H1 (cell line): ENCODE data around the gene TRIB2. TPM values are rescaled to one million over a fixed set of nuclear protein-coding genes. Genes with fewer than 3 reads are reported as not detected.

Source experiments
- CTCF ChIA-PET: fragments of 300-600 bp; sonication (Branson Sonifier 250); formaldehyde crosslinking; loops from one replicate; lab custom pipeline; 2021; ENCODE audit not compliant: partially characterized antibody; lab: Charles Lee
- POLR2A ChIA-PET: fragments of 300-600 bp; sonication (Branson Sonifier 250); formaldehyde crosslinking; loops from one replicate; lab custom pipeline; 2021; ENCODE audit warnings: inconsistent platforms; ENCODE audit not compliant: partially characterized antibody; lab: Charles Lee
- DNase-seq, 2 experiments: peaks; one replicate each; pipeline versions ENCODE4 v3.0.0 to v3.0.0-alpha.2; 2010 to 2022; ENCODE audit warnings: low spot score in 2 of 2, low read depth in 1 of 2, mixed read lengths in 1 of 2
- FAIRE-seq: peaks from 2 replicates; lab custom pipeline; 2011; peaks lifted over from hg19 to GRCh38; lab: Jason Lieb, UNC
- H2AFZ ChIP-seq: 2 replicates; pipeline ENCODE4 v1.8.1; 2012; ENCODE audit warnings: low read length, inconsistent platforms
- H2AK5ac ChIP-seq: 2 replicates; pipeline ENCODE4 v1.6.1; 2013; ENCODE audit warnings: low read depth, low read length
- H2BK120ac ChIP-seq: replicated peaks from 2 replicates; pipeline ENCODE3; 2013; ENCODE audit warnings: low read depth, low read length, inconsistent platforms
- H2BK12ac ChIP-seq: 2 replicates; pipeline ENCODE4 v1.6.1; 2013; ENCODE audit warnings: low read depth, low read length
- H2BK15ac ChIP-seq: 2 replicates; pipeline ENCODE4 v1.6.1; 2013; ENCODE audit warnings: low read length
- H2BK20ac ChIP-seq: 2 replicates; pipeline ENCODE4 v1.6.1; 2013; ENCODE audit warnings: low read length
- H2BK5ac ChIP-seq: 2 replicates; pipeline ENCODE4 v1.6.1; 2013; ENCODE audit warnings: low read depth, low read length
- H3K14ac ChIP-seq: 2 replicates; pipeline ENCODE4 v1.6.1; 2013; ENCODE audit warnings: inconsistent platforms; ENCODE audit not compliant: insufficient read length
- H3K18ac ChIP-seq: 2 replicates; pipeline ENCODE4 v1.6.1; 2013; ENCODE audit warnings: low read length; ENCODE audit errors: extremely low read depth
- H3K23ac ChIP-seq: 2 replicates; pipeline ENCODE4 v1.6.1; 2013; ENCODE audit warnings: inconsistent platforms; ENCODE audit not compliant: insufficient read length
- H3K23me2 ChIP-seq: 2 replicates; pipeline ENCODE4 v1.6.1; 2013; ENCODE audit warnings: low read depth, low read length
- H3K27ac ChIP-seq: 2 replicates; pipeline ENCODE4 v1.6.1; 2011; ENCODE audit warnings: low read depth, low read length, inconsistent platforms
- H3K27me3 ChIP-seq, 4 experiments: replicated peaks in 1 of 4; 1 replicate in 1 of 4; 2 replicates in 3 of 4; pipeline versions ENCODE4 v1.6.1 to v1.8.1; 2011 to 2013; ENCODE audit warnings: low read length in 3 of 4, mild to moderate bottlenecking in 3 of 4, inconsistent platforms in 2 of 4, mixed read lengths in 2 of 4, moderate library complexity in 1 of 4; ENCODE audit not compliant: control insufficient read depth in 3 of 4, insufficient read depth in 3 of 4; ENCODE audit errors: extremely low read depth in 1 of 4
- H3K36me3 ChIP-seq, 4 experiments: 2 replicates each; pipeline versions ENCODE4 v1.6.1 to v1.8.1; 2011 to 2013; ENCODE audit warnings: mild to moderate bottlenecking in 4 of 4, low read length in 3 of 4, moderate library complexity in 2 of 4, control low read depth in 1 of 4, inconsistent platforms in 1 of 4; ENCODE audit not compliant: insufficient read depth in 4 of 4, control insufficient read depth in 2 of 4
- H3K4ac ChIP-seq: replicated peaks from 2 replicates; pipeline ENCODE3; 2013; ENCODE audit warnings: low read length, low read depth, mixed read lengths, inconsistent platforms; ENCODE audit not compliant: insufficient read length
- H3K4me1 ChIP-seq, 4 experiments: replicated peaks in 1 of 4; 1 replicate in 1 of 4; 2 replicates in 3 of 4; pipeline versions ENCODE4 v1.6.1 to v1.8.1; 2011 to 2013; ENCODE audit warnings: low read length in 3 of 4, inconsistent platforms in 2 of 4, mixed read lengths in 1 of 4; ENCODE audit not compliant: insufficient read depth in 4 of 4, control insufficient read depth in 3 of 4
- H3K4me2 ChIP-seq, 2 experiments: 2 replicates each; pipeline versions ENCODE4 v1.6.1 to v1.8.1; 2011 to 2013; ENCODE audit warnings: low read depth in 2 of 2, low read length in 2 of 2, control low read depth in 1 of 2, inconsistent platforms in 1 of 2, mild to moderate bottlenecking in 1 of 2; ENCODE audit not compliant: insufficient read depth in 1 of 2
- H3K4me3 ChIP-seq, 4 experiments: fragments of 200-600, 300-600 bp in 1 of 4; sonication (generic), shearing (Covaris generic), sonication (Bioruptor Twin) in 1 of 4; 2 replicates each; pipeline versions ENCODE4 v1.5.1 to v1.8.1; 2011 to 2016; ENCODE audit warnings: low read length in 4 of 4, low read depth in 3 of 4, control low read depth in 2 of 4, inconsistent platforms in 2 of 4, mild to moderate bottlenecking in 2 of 4, mixed read lengths in 1 of 4, moderate library complexity in 1 of 4; ENCODE audit not compliant: insufficient read depth in 2 of 4; ENCODE audit errors: extremely low read depth in 1 of 4
- H3K56ac ChIP-seq: replicated peaks from 2 replicates; pipeline ENCODE3; 2013; ENCODE audit warnings: low read depth, mild to moderate bottlenecking, mixed read lengths, low read length, inconsistent platforms; ENCODE audit not compliant: insufficient read length
- H3K79me1 ChIP-seq: 2 replicates; pipeline ENCODE4 v1.6.1; 2013; ENCODE audit warnings: low read depth, low read length, control low read depth
- H3K79me2 ChIP-seq, 2 experiments: 2 replicates each; pipeline versions ENCODE4 v1.6.1 to v1.8.1; 2012 to 2013; ENCODE audit warnings: low read length in 2 of 2, mild to moderate bottlenecking in 2 of 2, inconsistent platforms in 1 of 2; ENCODE audit not compliant: insufficient read depth in 2 of 2, control insufficient read depth in 1 of 2
- H3K9ac ChIP-seq, 4 experiments: replicated peaks in 1 of 4; 1 replicate in 1 of 4; 2 replicates in 3 of 4; pipeline versions ENCODE4 v1.6.1 to v1.8.1; 2011 to 2013; ENCODE audit warnings: low read depth in 3 of 4, low read length in 3 of 4, control low read depth in 2 of 4, mild to moderate bottlenecking in 2 of 4, moderate library complexity in 2 of 4, inconsistent platforms in 1 of 4; ENCODE audit errors: extremely low read depth in 1 of 4
- H3K9me3 ChIP-seq, 2 experiments: 2 replicates each; pipeline versions ENCODE4 v1.6.1 to v1.8.1; 2012 to 2013; ENCODE audit warnings: mild to moderate bottlenecking in 2 of 2, moderate library complexity in 2 of 2, control low read depth in 1 of 2, inconsistent platforms in 1 of 2, low read depth in 1 of 2, low read length in 1 of 2, mixed read lengths in 1 of 2; ENCODE audit not compliant: insufficient read depth in 2 of 2
- H4K20me1 ChIP-seq, 2 experiments: replicated peaks in 1 of 2; 2 replicates each; pipeline versions ENCODE3 to v1.8.1; 2011 to 2013; ENCODE audit warnings: inconsistent platforms in 2 of 2, low read length in 2 of 2, mild to moderate bottlenecking in 1 of 2; ENCODE audit not compliant: insufficient read depth in 2 of 2, control insufficient read depth in 1 of 2
- H4K5ac ChIP-seq: 2 replicates; pipeline ENCODE4 v1.6.1; 2013; ENCODE audit warnings: low read length, low read depth, mixed read lengths, inconsistent platforms; ENCODE audit not compliant: insufficient read length
- H4K8ac ChIP-seq: 2 replicates; pipeline ENCODE4 v1.8.0; 2013; ENCODE audit warnings: mild to moderate bottlenecking, moderate library complexity, low read length, inconsistent platforms; ENCODE audit not compliant: insufficient read depth; ENCODE audit errors: extremely low read depth
- H4K91ac ChIP-seq: replicated peaks from 2 replicates; pipeline ENCODE3; 2013; ENCODE audit warnings: low read length, mixed read lengths, inconsistent platforms; ENCODE audit not compliant: insufficient read length
- ASH2L ChIP-seq: fragments of 200-600, 300-600 bp; sonication (generic); IDR thresholded peaks from one replicate; pipeline ENCODE4 v1.7.1; 2017; ENCODE audit warnings: low read length
- KDM1A ChIP-seq: fragments of 200-600, 300-600 bp; sonication (generic); IDR thresholded peaks from 2 replicates; pipeline ENCODE4 v1.7.1; 2016; ENCODE audit warnings: mild to moderate bottlenecking, low read length, borderline replicate concordance
- MAX ChIP-seq: IDR thresholded peaks from 2 replicates; pipeline ENCODE4 v1.6.1; 2012; ENCODE audit warnings: inconsistent platforms
- RNF2 ChIP-seq: fragments of 200-900, 300-1000 bp; sonication (generic); IDR thresholded peaks from 2 replicates; pipeline ENCODE4 v1.7.1; 2016; ENCODE audit warnings: borderline replicate concordance, low read depth, mild to moderate bottlenecking, antibody characterized with exemption, low read length; ENCODE audit not compliant: poor library complexity, severe bottlenecking; ENCODE audit errors: missing control alignments
- WGBS, 2 experiments: shearing (Covaris generic) in 1 of 2; methylation state at CpG; one replicate each; pipeline versions ENCODE4 v1.1.6 to v1.1.7; 2013 to 2015; ENCODE audit warnings: low lambda C conversion rate in 2 of 2, mixed read lengths in 2 of 2, inconsistent platforms in 1 of 2, low coverage in 1 of 2, missing lambda C conversion rate in 1 of 2; ENCODE audit not compliant: insufficient replicate concordance in 2 of 2, insufficient coverage in 1 of 2, insufficient read length in 1 of 2; ENCODE audit errors: extremely low coverage in 1 of 2, missing lambda C conversion rate in 1 of 2; 5-methylcytosine and 5-hydroxymethylcytosine counted together
- polyA plus RNA-seq, 7 experiments: library from polyadenylated mRNA; depleted of rRNA in 3 of 7; stranded (reverse) in 5 of 7; unstranded in 2 of 7; fragments of >200 nt in 5 of 7; fragments of 200-250 nt in 2 of 7; gene quantifications; 1 replicate in 5 of 7; 2 replicates in 1 of 7; 4 replicates in 1 of 7; pipeline versions ENCODE4 v1.2.1 to v1.2.3, GENCODE V29; 2011 to 2013; ENCODE audit warnings: missing spikeins in 2 of 7, mixed read lengths in 2 of 7
- total RNA-seq: library from RNA; stranded (reverse); fragmentation: NEBNext Ultra II Directional; extraction: Animal tissue kit (Norgen Biotek cat#: 25700); gene quantifications from 2 replicates; pipeline ENCODE4 v1.2.1, GENCODE V29; 2021

The TRIB2 gene
- total and polyA plus RNA-seq, 2 of the 8 experiments (the other 6 are each of a cell fraction or from before 2014, with no cell fraction given), result 40.8 to 57.0 TPM

- H3K4me2 ChIP-seq, result no peak overlapping the region
- H3K27me3 ChIP-seq, result no peaks in the 10 kb centered on the region
- no peak overlapping the region for H2BK15ac ChIP-seq
- no peak overlapping the region for H3K18ac ChIP-seq
- H3K79me2 ChIP-seq, result no peaks in the 10 kb centered on the region
- no peak overlapping the region for H4K91ac ChIP-seq
- no peak for TF ChIP-seq KDM1A
- TF ChIP-seq MAX, result no peak
- TF ChIP-seq RNF2, result no peak
- no peak for TF ChIP-seq ASH2L
- no peak overlapping the region for H3K56ac ChIP-seq
- no peak overlapping the region for H2AK5ac ChIP-seq
- H3K23me2 ChIP-seq, result no peaks in the 10 kb centered on the region
- H2BK12ac ChIP-seq, result no peak overlapping the region
- POLR2A ChIA-PET, result no interaction called here
- no peak overlapping the region for H2BK120ac ChIP-seq
- H4K8ac ChIP-seq, result no peak overlapping the region
- no peaks in the 10 kb centered on the region for H4K20me1 ChIP-seq
- H3K4me3 ChIP-seq, result no peak overlapping the region
- DNase-seq (no peak), FAIRE-seq (no peak)
- no peak overlapping the region for H3K27ac ChIP-seq
- H3K36me3 ChIP-seq, result no peaks in the 10 kb centered on the region
- H4K5ac ChIP-seq, result no peak overlapping the region
- H3K4ac ChIP-seq, result no peak overlapping the region
- H2AFZ ChIP-seq, result no peak overlapping the region
- no peaks in the 10 kb centered on the region; a peak in 2 of 7 replicates for H3K4me1 ChIP-seq
- no peak overlapping the region for H3K23ac ChIP-seq
- H3K9ac ChIP-seq, result no peak overlapping the region
- H2BK5ac ChIP-seq, result no peak overlapping the region
- CTCF ChIA-PET, result interaction anchor here (2.2 kb wide), 1 partner anchor 15 kb away, joined by 11 read pairs; the partner anchor contains the start of gene TRIB2
- H3K14ac ChIP-seq, result no peak overlapping the region
- no peak overlapping the region for H2BK20ac ChIP-seq
- no peaks in the 10 kb centered on the region for H3K79me1 ChIP-seq
- 90% methylated on average over 1 of the region's 1 CpG; no CpG with 5 or more reads in 1 of the 2 experiments for WGBS, 2 experiments
- H3K9me3 ChIP-seq, result no peaks in the 10 kb centered on the region
Observed at GRCh38 chr2:12700989-12701388, 15.7 kb upstream of the TRIB2 start.
